ENCODE data around the gene DYNC1H1. TPM values are rescaled to one million over a fixed set of nuclear protein-coding genes. Genes with fewer than 3 reads are reported as not detected.

Gene DYNC1H1
- total and polyA plus RNA-seq, 2 experiments from 2014 or later = 179 to 635 TPM

DNA sequence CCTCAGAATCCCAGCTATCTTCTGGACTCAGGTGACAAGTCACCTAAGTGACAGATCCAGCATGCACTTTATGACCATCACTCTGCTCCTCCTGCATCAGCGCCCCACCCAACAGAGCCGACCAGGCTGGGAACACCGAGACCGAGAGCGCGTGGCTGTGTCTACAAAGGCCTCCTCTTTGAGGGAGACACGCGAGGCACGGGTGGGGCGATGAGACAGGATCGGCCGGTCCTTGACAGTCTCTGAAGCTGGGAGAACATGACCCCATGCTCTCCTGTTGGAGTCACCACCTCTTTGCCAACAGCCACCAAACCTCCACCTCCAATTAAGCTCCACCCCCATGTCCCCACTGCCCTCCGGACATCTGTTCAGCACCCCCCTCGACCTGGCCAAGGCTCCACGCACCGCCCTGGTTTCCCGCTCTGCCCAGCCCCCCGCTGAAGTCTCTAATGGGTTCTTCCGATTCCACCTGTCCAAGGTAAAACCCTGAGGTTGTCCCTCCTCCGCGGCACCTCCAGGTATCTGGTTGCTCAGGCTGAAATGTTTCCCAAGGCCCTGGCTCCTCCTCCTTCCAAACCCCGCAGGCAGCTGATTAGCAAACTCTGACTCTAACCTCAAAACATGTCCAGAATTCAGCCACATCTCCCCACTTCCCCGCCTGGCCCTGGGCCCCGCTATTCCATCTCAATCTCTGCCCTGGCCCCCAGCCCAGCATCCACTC lies 91.0 kb downstream of the DYNC1H1 start:
- peaks cover 35% of the 10 kb centered on the region for H3K36me3 Mint-ChIP-seq (ENCODE audit: low read depth)
- Histone ChIP-seq H3K27ac (ENCODE audit: low read depth) (peak overlapping the region; percentile 76), H3K27me3 (ENCODE audit: insufficient read depth) (no peaks in the 10 kb centered on the region), H3K79me2 (replicated peaks; ENCODE audit: insufficient read depth) (no peaks in the 10 kb centered on the region), H4K20me1 (replicated peaks; ENCODE audit: insufficient read depth) (no peaks in the 10 kb centered on the region; the same call in 1 of the 2 replicates), H3K4me1 (ENCODE audit: insufficient read depth) (0 out of 2 replicates have a peak, but pooled peaks cover 2% of the 10 kb centered on the region), H2AFZ (no peak overlapping the region), H3K4me3 (no peak overlapping the region), H3K36me3 (ENCODE audit: insufficient read depth) (peaks cover 5% of the 10 kb centered on the region; the same call in 1 of the 2 replicates), H3K4me2 (no peak overlapping the region), H3K9me2 (ENCODE audit: insufficient read depth) (no peaks in the 10 kb centered on the region), H3F3A (replicated peaks; ENCODE audit: low read depth) (peaks cover 21% of the 10 kb centered on the region; the same call in 1 of the 2 replicates)
- DNase-seq (ENCODE audit: low spot score) = peak; percentile 71
- peak overlapping the region; percentile 11 for H3K27ac Mint-ChIP-seq
- peaks cover 21% of the 10 kb centered on the region for H3K27me3 Mint-ChIP-seq (ENCODE audit: insufficient read depth, low read depth, poor library complexity)
- TF ChIP-seq ZNF462 (CRISPR knock-in tag; IDR thresholded peaks at IDR 0.05) = no peak
- no peak for TF ChIP-seq ZNF331 (CRISPR knock-in tag; IDR thresholded peaks at IDR 0.05; ENCODE audit: low read depth)
- no peak for TF ChIP-seq CTCF (conservative IDR thresholded peaks at IDR 0.05; ENCODE audit: low read depth in 2 of 2)
- TF ChIP-seq CREB1 (CRISPR knock-in tag; IDR thresholded peaks at IDR 0.05; ENCODE audit: low read depth) = no peak
- TF ChIP-seq REST (IDR thresholded peaks at IDR 0.05; ENCODE audit: unreplicated experiment) = no peak
- no peak for TF ChIP-seq POLR2AphosphoS5 (IDR thresholded peaks at IDR 0.05; ENCODE audit: low read depth)
- no peak for TF ChIP-seq STAT1 (IDR thresholded peaks at IDR 0.05; ENCODE audit: unreplicated experiment)
- TF ChIP-seq JUNB (IDR thresholded peaks at IDR 0.05; ENCODE audit: unreplicated experiment) = no peak
- peak; percentile 68 for ATAC-seq
- no peak overlapping the region; the same call in 2 of the 3 replicates for H3K4me3 Mint-ChIP-seq
- peaks cover 33% of the 10 kb centered on the region for H3K4me1 Mint-ChIP-seq
- no peaks in the 10 kb centered on the region for H3K9me3 Mint-ChIP-seq
